GM21423 (cell line): ENCODE data around the gene CEND1.
"Not testable (repeated sequence)": the region's sequence is repeated elsewhere in the genome, so short reads cannot be mapped to it uniquely, and the experiment has no call there.

Experiments used
- ATAC-seq: cut with Tn5 transposase; IDR thresholded peaks from one replicate; pipeline ENCODE4 v1.9.1; 2021; ENCODE audit warnings: mild to moderate bottlenecking, moderate library complexity; ENCODE audit not compliant: unreplicated experiment

CEND1 gene

GRCh38 chr11:765025-765801 is 24.7 kb downstream of the CEND1 start:
- ATAC-seq: no peak

- ATAC-seq: no peak
Measured at GRCh38 chr11:764322-765024, 25.4 kb downstream of the CEND1 start.

GRCh38 chr11:763549-764321 is 26.2 kb downstream of the CEND1 start:
- no peak for ATAC-seq

- no peak for ATAC-seq
Measured at GRCh38 chr11:763073-763463, 26.8 kb downstream of the CEND1 start.

GRCh38 chr11:762421-763072 is 27.3 kb downstream of the CEND1 start:
- ATAC-seq: no peak

GRCh38 chr11:761526-762108 is 28.3 kb downstream of the CEND1 start:
- no peak for ATAC-seq

GRCh38 chr11:760236-760635 is 29.7 kb downstream of the CEND1 start:
- no peak for ATAC-seq

GRCh38 chr11:749731-750130 is 40.2 kb downstream of the CEND1 start:
- no peak for ATAC-seq

GRCh38 chr11:748007-748359 is 41.9 kb downstream of the CEND1 start:
- peak; percentile 5 for ATAC-seq

- ATAC-seq: peak; percentile 85
Measured at GRCh38 chr11:747158-748006, 42.5 kb downstream of the CEND1 start, which contains the start of gene TALDO1. TALDO1 (plus strand) TSS chr11:747464; CDS start chr11:747482, 18 bp downstream.

- ATAC-seq: peak; percentile 35
Measured at GRCh38 chr11:746289-747157, 43.4 kb downstream of the CEND1 start.

GRCh38 chr11:745428-745827 is 44.5 kb downstream of the CEND1 start:
- ATAC-seq: no peak

GRCh38 chr11:742571-743201 is 47.2 kb downstream of the CEND1 start:
- ATAC-seq: no peak

- ATAC-seq: no peak
Measured at GRCh38 chr11:742156-742546, 47.7 kb downstream of the CEND1 start.

GRCh38 chr11:737899-738298 is 52.0 kb downstream of the CEND1 start:
- ATAC-seq: not testable (repeated sequence)

- ATAC-seq: no peak
Measured at GRCh38 chr11:737366-737765, 52.5 kb downstream of the CEND1 start.
